ENCODE measurements around the gene CFAP119.

CFAP119 gene

GRCh38 chr16:30780549-30780948 is 18.7 kb upstream of the CFAP119 start:
- DNase-seq, result no peak

DNA sequence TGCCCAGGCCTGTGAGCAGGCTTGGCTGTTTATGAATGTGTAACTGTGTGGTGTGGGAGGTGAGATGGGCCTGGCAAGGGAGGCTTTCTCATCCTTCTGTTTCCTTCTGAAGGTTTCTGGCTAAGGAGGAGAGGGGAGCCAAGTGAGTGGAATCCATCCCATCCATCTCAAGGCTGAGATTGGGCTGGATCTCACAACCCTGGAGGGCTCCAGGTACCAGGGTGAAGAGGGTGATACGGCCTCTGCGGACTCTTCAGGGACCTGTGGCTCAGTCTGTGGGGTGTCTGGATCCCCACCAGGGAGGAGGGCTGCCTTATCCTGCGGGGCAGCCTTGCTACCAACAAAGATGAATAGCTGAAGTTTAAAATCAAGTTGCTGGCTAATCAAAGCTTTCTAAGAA is 18.2 kb upstream of the CFAP119 start:
- DNase-seq, result no peak

GRCh38 chr16:30779596-30779995 is 17.7 kb upstream of the CFAP119 start:
- DNase-seq, result no peak

- DNase-seq, result no peak
These were observed 16.8 kb upstream of the CFAP119 start for GRCh38 chr16:30778549-30779244.

DNA sequence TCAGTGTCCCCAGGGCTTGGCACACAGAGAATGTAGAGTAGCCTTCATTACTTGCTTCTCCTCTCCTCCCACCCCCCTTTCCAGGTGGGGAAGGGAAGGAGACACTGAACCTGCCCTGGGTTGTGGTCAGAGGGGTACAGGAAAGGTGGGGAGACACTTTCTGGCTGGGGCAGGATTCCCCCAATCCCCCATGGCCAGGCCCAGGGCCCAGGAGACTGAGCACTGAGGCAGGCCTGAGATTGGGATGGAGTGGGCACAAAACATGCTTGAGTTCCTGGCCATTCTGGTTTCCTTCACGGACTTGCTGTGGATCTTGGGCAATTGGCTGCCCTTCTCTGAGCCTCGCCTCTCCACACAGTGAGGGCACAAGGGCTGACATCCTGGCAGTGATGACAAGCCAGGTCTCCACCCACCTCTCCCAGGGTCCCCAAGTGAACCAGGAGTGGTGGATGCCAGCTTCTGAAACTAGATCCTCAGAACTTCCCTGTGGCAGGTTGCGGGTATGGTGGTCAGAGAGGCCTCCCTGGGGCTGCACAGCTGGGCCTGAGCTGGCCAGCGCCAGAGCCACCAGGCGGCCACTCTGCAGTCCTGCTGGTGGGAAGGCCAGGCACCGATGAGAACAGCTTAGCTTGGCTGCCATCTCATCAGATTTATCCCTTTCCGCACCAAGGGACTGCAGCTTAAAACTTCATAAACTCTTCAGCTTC is 15.9 kb upstream of the CFAP119 start:
- DNase-seq, result no peak

DNA sequence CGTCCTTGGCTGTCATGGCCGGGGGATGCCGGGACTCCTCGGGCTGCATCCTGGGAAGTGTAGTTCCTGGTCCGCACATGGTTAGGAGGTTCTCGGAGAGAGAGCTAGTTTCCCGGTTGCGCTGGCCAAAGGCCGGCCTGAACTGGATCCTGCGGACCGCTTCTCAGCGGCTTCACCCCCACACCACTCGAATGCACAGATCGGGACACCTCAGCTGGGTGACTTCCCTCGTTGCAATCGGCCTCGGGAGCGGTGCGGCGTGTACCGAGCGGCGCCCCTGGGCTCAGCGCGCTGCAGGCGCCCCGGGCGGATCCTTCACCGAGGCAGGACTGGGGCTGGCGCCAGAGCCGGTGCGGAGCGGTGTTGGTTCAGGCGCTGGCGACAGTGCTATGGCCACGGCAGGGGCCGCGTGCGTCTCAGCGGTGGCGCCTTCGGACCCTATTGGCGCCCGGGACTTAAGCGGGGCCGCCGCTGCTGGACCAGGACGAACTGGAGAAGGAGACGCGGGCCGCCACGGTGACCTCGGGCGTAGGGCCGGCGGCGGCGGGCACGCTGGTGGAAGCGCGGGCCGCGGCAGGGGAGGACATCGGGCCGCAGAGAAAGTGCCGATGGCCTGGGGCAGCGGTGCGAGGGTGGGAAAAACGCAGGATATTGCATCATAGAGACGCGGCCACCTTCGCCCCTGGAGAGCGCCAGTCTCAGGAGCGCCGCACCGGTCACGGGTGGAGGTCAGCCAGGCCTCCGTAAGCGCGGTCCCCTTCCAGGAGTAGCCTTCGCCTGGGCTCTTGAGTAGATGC is 13.7 kb upstream of the CFAP119 start:
- DNase-seq, result peak; percentile 95

GRCh38 chr16:30775131-30775391 is 13.2 kb upstream of the CFAP119 start:
- no peak for DNase-seq

DNA sequence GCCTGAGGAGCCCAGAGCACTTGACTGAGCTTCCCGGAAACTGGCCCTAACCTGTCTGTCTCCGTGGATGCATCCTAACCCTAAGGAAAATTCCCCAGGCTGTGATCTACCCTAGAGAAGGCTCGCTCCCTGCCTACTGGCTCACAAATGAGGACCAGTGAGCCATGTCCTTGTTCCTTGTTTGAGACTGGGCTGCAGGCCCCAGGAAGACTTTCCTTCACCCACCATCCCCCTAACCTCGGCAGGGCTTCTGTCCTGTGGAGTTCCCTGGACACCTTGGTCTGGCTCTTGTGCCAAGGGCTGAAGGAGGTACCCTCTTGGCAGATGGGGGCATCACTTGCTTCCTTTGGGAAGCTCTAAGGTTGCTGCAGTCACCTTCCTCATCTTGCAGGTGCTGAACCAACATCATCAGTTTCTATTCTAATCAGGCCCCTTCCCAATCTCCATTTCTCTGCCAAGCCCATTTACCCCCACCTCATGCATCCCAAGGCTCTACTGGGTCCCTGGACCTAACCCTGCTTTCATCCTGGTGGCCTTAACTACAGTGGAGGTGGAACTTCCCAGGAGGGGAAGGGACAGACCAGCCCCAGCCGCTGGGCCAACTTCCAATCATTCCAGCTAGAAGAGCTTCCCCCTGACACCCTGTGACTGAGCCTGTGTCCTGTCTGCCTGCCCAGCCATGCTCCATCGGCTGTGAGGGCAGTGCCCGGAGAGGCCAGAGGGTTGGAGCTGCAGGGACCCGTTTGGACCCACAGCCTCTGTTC is 12.7 kb upstream of the CFAP119 start:
- DNase-seq, result no peak

DNA sequence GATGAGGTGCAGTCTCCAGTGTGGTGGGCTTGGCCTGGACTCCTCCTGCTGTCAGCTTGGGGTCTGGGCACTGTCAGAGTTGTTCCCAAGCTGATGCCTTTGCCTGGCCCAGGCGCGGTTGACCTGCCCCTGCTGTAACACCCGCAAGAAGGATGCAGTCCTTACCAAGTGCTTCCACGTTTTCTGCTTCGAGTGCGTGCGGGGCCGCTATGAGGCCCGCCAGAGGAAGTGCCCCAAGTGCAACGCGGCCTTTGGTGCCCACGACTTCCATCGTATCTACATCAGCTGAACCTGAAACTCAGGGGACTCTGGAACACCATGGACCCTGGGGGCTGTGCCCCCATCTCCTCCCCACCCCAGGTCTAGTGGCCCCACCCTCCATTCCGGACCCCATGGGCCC is 12.0 kb upstream of the CFAP119 start:
- DNase-seq, result no peak

DNA sequence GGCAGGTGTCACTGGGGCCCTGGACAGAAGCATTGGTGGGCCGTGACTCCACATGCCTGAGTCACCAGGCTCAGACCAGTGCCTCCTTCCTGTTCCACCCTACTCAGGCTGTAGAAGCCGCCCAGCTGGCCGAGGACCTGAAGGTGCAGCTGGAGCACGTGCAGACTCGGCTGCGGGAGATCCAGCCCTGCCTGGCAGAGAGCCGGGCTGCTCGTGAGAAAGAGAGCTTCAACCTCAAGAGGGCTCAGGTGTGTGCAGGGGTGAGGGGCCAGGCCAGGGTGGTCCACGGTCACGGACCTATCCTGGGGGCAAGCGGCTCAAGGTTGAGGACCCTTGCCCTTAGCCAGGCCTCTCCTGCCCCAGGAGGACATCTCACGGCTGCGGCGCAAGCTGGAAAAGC is 9.9 kb upstream of the CFAP119 start:
- DNase-seq, result no peak

- DNase-seq, result no peak
These were observed 7.7 kb upstream of the CFAP119 start for GRCh38 chr16:30769379-30770089.

DNA sequence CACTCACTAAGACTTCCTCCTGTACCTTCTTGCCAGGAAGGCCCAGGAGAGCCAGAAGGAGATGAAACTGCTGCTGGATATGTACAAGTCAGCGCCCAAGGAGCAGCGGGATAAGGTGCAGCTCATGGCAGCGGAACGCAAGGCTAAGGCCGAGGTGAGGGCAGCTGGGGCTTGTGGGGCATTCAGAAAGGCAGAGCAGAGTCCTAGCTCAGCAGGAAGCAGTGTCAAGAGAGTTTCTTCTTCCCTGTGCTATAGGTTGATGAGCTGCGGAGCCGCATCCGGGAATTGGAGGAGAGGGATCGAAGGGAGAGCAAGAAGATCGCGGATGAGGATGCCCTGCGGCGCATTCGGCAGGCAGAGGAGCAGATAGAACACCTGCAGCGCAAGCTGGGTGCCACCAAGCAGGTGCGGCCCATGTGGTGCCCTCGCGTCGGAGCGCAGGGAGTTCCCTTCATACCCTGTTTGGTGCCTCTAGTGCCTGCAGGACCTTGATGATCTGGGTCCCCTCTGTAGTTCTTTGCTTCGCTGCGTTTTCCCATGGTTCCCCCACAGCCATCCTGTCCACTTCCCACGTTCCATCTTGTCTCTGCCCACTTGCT is 6.8 kb upstream of the CFAP119 start:
- DNase-seq, result no peak

DNA sequence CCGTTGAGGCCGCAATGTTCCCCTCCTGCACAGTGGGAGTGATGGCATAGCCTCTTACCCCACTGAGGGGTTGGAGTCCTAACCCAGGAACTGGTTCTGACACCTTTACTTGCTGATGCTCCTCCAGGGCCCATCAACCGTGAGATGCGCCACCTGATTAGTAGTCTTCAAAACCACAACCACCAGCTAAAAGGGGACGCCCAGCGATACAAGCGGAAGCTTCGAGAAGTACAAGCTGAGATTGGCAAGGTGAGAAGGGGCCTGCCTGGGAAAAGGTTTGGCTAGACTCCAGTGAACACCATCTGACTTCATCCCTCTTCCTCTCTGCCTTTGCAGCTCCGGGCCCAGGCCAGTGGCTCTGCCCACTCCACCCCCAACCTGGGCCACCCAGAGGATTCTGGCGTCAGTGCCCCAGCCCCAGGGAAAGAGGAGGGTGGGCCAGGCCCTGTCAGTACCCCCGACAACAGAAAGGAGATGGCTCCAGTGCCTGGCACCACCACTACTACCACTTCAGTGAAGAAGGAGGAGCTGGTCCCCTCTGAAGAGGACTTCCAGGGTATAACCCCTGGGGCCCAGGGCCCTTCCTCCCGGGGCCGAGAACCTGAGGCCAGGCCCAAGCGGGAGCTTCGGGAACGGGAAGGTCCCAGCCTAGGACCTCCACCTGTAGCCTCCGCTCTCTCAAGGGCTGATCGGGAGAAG is 6.1 kb upstream of the CFAP119 start:
- DNase-seq, result no peak

GRCh38 chr16:30766933-30767284 is 5.0 kb upstream of the CFAP119 start:
- DNase-seq, result no peak

DNA sequence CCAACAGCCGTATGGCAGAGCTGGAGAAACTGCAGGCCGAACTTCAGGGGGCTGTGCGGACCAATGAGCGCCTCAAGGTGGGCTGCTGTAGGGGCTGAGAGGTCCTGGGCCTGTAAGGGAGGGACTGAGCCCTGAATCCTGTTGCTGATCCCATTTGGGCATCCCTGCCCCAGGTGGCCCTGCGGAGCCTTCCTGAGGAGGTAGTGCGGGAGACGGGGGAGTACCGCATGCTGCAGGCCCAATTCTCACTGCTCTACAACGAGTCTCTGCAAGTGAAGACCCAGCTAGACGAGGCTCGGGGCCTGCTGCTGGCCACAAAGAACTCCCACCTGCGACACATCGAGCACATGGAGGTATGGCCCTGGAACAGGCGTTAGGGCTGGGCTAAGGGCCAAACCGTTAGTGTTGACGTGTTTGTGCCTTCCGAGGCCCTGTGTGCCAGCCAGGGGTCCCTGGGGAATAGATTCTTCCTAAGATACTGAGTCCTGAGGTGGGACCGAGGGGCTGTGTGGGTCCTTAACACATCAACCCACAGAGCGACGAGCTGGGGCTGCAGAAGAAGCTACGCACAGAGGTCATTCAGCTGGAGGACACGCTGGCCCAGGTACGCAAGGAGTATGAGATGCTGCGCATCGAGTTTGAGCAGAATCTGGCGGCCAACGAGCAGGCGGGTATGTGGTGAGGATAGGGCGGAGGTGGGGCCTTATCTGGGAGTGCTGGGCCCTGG is 4.5 kb upstream of the CFAP119 start:
- no peak for DNase-seq

DNA sequence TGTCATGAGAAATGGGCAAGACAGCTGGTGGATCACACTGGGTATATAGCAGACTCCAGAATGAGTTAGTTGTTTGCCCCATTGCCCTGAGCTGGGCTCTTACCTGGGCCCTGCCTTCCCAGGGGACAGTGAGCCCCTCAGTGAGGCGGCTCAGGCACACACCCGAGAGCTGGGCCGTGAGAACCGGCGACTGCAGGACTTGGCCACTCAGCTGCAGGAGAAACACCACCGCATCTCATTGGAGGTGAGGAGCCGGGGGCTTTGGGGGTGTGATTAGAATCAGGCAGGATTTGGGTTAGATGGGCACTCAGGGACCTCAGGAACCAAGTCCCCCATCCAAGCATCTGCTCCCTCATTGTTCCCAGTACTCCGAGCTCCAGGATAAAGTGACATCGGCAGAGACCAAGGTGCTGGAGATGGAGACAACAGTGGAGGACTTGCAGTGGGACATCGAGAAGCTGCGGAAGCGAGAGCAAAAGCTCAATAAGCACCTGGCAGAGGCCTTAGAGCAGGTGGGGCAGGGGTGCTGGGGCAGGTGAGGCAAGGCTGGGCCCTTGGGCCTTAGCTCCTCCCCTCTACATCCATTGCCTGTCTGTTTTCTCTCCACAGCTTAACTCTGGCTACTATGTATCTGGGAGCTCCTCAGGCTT is 3.1 kb upstream of the CFAP119 start:
- no peak for DNase-seq

DNA sequence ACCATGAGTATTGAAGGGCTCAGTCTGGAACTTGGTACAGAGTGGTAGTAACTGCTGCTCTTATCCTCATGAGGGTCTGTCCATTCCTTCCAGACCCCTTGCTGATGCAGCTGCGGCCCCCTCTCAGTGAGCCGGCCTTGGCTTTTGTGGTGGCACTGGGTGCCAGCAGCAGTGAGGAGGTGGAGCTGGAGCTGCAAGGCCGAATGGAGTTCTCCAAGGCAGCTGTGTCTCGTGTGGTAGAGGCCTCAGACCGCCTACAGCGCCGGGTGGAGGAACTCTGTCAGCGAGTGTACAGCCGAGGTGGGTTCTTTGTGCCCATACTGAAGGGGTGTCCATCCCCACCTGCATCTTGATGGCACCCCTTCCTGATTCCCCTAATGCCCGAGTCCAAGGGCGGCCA is 2.2 kb upstream of the CFAP119 start:
- DNase-seq, result no peak

- DNase-seq, result no peak
These were observed 1.3 kb upstream of the CFAP119 start for GRCh38 chr16:30762991-30763725.

DNA sequence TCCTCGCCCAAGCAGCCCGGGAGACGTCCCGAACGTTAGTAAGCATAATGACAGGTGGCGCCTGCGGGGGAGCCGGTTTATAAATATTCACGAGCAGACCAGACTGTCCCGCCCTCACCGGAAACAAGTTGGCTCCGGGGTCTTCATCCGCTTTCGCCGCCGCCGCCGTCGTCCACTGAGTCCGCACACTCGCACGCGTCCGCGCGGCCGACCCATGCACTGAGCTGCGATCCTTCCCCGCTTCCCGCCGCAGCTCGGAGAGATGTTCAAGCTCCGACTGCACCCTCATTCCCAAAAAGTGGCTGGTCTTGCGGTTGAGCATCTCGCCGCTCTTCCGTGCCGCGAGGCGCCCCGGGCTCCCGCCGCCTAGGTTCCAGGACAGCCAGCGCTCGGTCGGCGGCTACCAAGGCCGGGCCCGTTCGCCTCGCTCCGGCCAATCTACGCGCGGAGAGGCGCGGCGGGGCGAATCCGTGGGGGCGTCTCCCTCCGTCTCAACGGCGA is 385 bp downstream of the CFAP119 start:
- DNase-seq, result peak; percentile 52
